Fibroblast of lung (primary cell): ENCODE results near the gene FGFR3. TPM values are rescaled to one million over a fixed set of nuclear protein-coding genes. Genes with fewer than 3 reads are reported as not detected.

Source experiments
- DNase-seq, 2 donors: peaks; one replicate each; pipeline versions ENCODE4 v3.0.0 to v3.0.0-alpha.2; 2010; ENCODE audit warnings: low read depth in 2 of 2
- H2AFZ ChIP-seq: 2 replicates; pipeline ENCODE4 v1.5.1; 2012; ENCODE audit warnings: low read length, control low read depth, inconsistent platforms
- H3K27ac ChIP-seq: 2 replicates; pipeline ENCODE4 v1.5.1; 2011; ENCODE audit warnings: low read length, control low read depth; ENCODE audit not compliant: insufficient read depth
- H3K27me3 ChIP-seq: 2 replicates; pipeline ENCODE4 v1.5.1; 2011; ENCODE audit warnings: mild to moderate bottlenecking, low read length; ENCODE audit not compliant: control insufficient read depth, insufficient read depth
- H3K36me3 ChIP-seq: 2 replicates; pipeline ENCODE4 v1.5.1; 2011; ENCODE audit warnings: low read length; ENCODE audit not compliant: control insufficient read depth, insufficient read depth
- H3K4me1 ChIP-seq: 2 replicates; pipeline ENCODE4 v1.5.1; 2011; ENCODE audit warnings: low read length; ENCODE audit not compliant: control insufficient read depth, insufficient read depth; ENCODE audit errors: extremely low read depth
- H3K4me2 ChIP-seq: 2 replicates; pipeline ENCODE4 v1.5.1; 2011; ENCODE audit warnings: low read length, control low read depth; ENCODE audit not compliant: insufficient read depth; ENCODE audit errors: extremely low read depth
- H3K4me3 ChIP-seq, 4 experiments: fragments of 200-600 bp in 1 of 4; sonication (generic) in 1 of 4; replicated peaks in 1 of 4; 2 replicates each; pipeline ENCODE4 v1.5.1; 2011 to 2016; ENCODE audit warnings: low read length in 4 of 4, low read depth in 3 of 4, mild to moderate bottlenecking in 3 of 4, control low read depth in 2 of 4, inconsistent platforms in 1 of 4, mixed read lengths in 1 of 4; ENCODE audit not compliant: insufficient read depth in 1 of 4; ENCODE audit errors: control extremely low read depth in 1 of 4
- H3K79me2 ChIP-seq: 2 replicates; pipeline ENCODE4 v1.5.1; 2012; ENCODE audit warnings: mild to moderate bottlenecking, low read length, inconsistent platforms; ENCODE audit not compliant: control insufficient read depth, insufficient read depth
- H3K9ac ChIP-seq: 2 replicates; pipeline ENCODE4 v1.5.1; 2011; ENCODE audit warnings: mild to moderate bottlenecking, low read length, control low read depth; ENCODE audit not compliant: insufficient read depth
- H3K9me3 ChIP-seq: 2 replicates; pipeline ENCODE4 v1.5.1; 2012; ENCODE audit warnings: low read depth, low read length; ENCODE audit not compliant: control insufficient read depth, insufficient read depth
- H4K20me1 ChIP-seq: 2 replicates; pipeline ENCODE4 v1.5.1; 2011; ENCODE audit warnings: low read length; ENCODE audit not compliant: control insufficient read depth, insufficient read depth; ENCODE audit errors: extremely low read depth
- CTCF ChIP-seq, 2 donors: IDR thresholded peaks in 1 of 2; conservative IDR thresholded peaks in 1 of 2; 1 replicate in 1 of 2; 2 replicates in 1 of 2; pipeline ENCODE4 v1.5.1; 2011 to 2012; ENCODE audit warnings: low read length in 2 of 2, control low read depth in 1 of 2, inconsistent platforms in 1 of 2, low read depth in 1 of 2, mild to moderate bottlenecking in 1 of 2
- EZH2 ChIP-seq: IDR thresholded peaks from 2 replicates; pipeline ENCODE4 v1.5.1; 2012; ENCODE audit warnings: low read length, control low read depth, mild to moderate bottlenecking; ENCODE audit errors: missing control alignments
- polyA plus RNA-seq, 2 donors: library from polyadenylated mRNA; depleted of rRNA in 1 of 2; stranded (reverse) in 1 of 2; unstranded in 1 of 2; fragments of >200 nt; gene quantifications; 2 replicates each; pipeline ENCODE4 v1.2.1, GENCODE V29; 2011 to 2012; ENCODE audit warnings: missing spikeins in 1 of 2
- total RNA-seq: library from RNA; depleted of rRNA; stranded (reverse); fragments of >200 nt; gene quantifications from 2 replicates; pipeline ENCODE4 v1.2.1, GENCODE V29; 2014

The FGFR3 gene
- total and polyA plus RNA-seq, 2 donors (not counting 1 experiment from before 2014, with no cell fraction given): 0.11 to 0.33 TPM

- H3K9ac ChIP-seq: no peak overlapping the region
- H3K79me2 ChIP-seq: no peaks in the 10 kb centered on the region
- H3K4me2 ChIP-seq: no peak overlapping the region
- H3K27me3 ChIP-seq: no peaks in the 10 kb centered on the region
- H3K4me3 ChIP-seq: no peak overlapping the region
- no peak for TF ChIP-seq CTCF (conservative IDR thresholded peaks at IDR 0.05 in 1 of 2, IDR thresholded peaks at IDR 0.05 in 1 of 2; ENCODE audit: low read depth in 1 of 2, low read length in 2 of 2)
- TF ChIP-seq EZH2: no peak
- DNase-seq: no peak
- no peaks in the 10 kb centered on the region for H3K4me1 ChIP-seq
- H3K9me3 ChIP-seq: no peaks in the 10 kb centered on the region
- H3K36me3 ChIP-seq: peaks cover 22% of the 10 kb centered on the region
- H4K20me1 ChIP-seq: no peaks in the 10 kb centered on the region
- H3K27ac ChIP-seq: no peak overlapping the region
- no peak overlapping the region for H2AFZ ChIP-seq
These were observed 19.6 kb downstream of the FGFR3 start for GRCh38 chr4:1812720-1813119.

GRCh38 chr4:1813231-1813630 is 20.1 kb downstream of the FGFR3 start:
- no peak overlapping the region for H3K27ac ChIP-seq
- H2AFZ ChIP-seq: no peak overlapping the region
- peaks cover 22% of the 10 kb centered on the region for H3K36me3 ChIP-seq
- TF ChIP-seq EZH2 (no peak), CTCF (conservative IDR thresholded peaks at IDR 0.05 in 1 of 2, IDR thresholded peaks at IDR 0.05 in 1 of 2; ENCODE audit: low read depth in 1 of 2, low read length in 2 of 2) (no peak)
- no peak overlapping the region for H3K9ac ChIP-seq
- no peak overlapping the region for H3K4me2 ChIP-seq
- H3K4me3 ChIP-seq: no peak overlapping the region
- no peaks in the 10 kb centered on the region for H3K9me3 ChIP-seq
- H3K79me2 ChIP-seq: no peaks in the 10 kb centered on the region
- H3K27me3 ChIP-seq: no peaks in the 10 kb centered on the region
- no peaks in the 10 kb centered on the region for H4K20me1 ChIP-seq
- DNase-seq: no peak
- H3K4me1 ChIP-seq: no peaks in the 10 kb centered on the region

- H3K36me3 ChIP-seq: peaks cover 22% of the 10 kb centered on the region
- H3K4me2 ChIP-seq: no peak overlapping the region
- H4K20me1 ChIP-seq: no peaks in the 10 kb centered on the region
- H3K27ac ChIP-seq: no peak overlapping the region
- no peaks in the 10 kb centered on the region for H3K79me2 ChIP-seq
- TF ChIP-seq EZH2 (no peak), CTCF (conservative IDR thresholded peaks at IDR 0.05 in 1 of 2, IDR thresholded peaks at IDR 0.05 in 1 of 2; ENCODE audit: low read depth in 1 of 2, low read length in 2 of 2) (peak in 1 of 2 donors; percentile 8)
- H3K9me3 ChIP-seq: no peaks in the 10 kb centered on the region
- no peak overlapping the region for H3K4me3 ChIP-seq
- no peaks in the 10 kb centered on the region for H3K27me3 ChIP-seq
- no peaks in the 10 kb centered on the region for H3K4me1 ChIP-seq
- no peak for DNase-seq
- H3K9ac ChIP-seq: no peak overlapping the region
- no peak overlapping the region for H2AFZ ChIP-seq
These were observed 20.8 kb downstream of the FGFR3 start for GRCh38 chr4:1813915-1814314.
